Measurements from ENCODE around the gene GAK. TPM values are rescaled to one million over a fixed set of nuclear protein-coding genes. Genes with fewer than 3 reads are reported as not detected.

Gene GAK
- total and polyA plus RNA-seq, 2 of the 4 experiments (the other 2 are of a cell fraction) = 45.1 to 133 TPM

- ChIA-PET POLR2A (ENCODE audit: unreplicated experiment) (no interaction called here), CTCF (no interaction called here)
- Histone ChIP-seq H3K27ac (ENCODE audit: insufficient read depth, low read length) (no peak overlapping the region), H2AK5ac (ENCODE audit: low read depth, low read length) (no peak overlapping the region), H2AFZ (replicated peaks; ENCODE audit: low read length, poor library complexity) (no peak overlapping the region), H3K9me1 (ENCODE audit: insufficient read depth, low read length) (no peaks in the 10 kb centered on the region; the same call in 1 of the 2 replicates), H3K4me3 (ENCODE audit: insufficient read depth, low read depth, low read length) (no peak overlapping the region), H3K9me3 (ENCODE audit: control insufficient read depth, insufficient read depth, low read length) (no peaks in the 10 kb centered on the region), H3K4me2 (ENCODE audit: low read depth, low read length) (no peak overlapping the region), H3K36me3 (ENCODE audit: control insufficient read depth, insufficient read depth, low read length) (peaks cover 29% of the 10 kb centered on the region; the same call in 1 of the 2 replicates), H3K4ac (ENCODE audit: low read depth, low read length) (no peak overlapping the region), H2BK20ac (ENCODE audit: low read depth, low read length) (no peak overlapping the region), H4K8ac (ENCODE audit: low read depth in 2 of 2, low read length in 2 of 2) (no peak overlapping the region), H3K27me3 (ENCODE audit: control insufficient read depth, insufficient read depth, low read length) (no peaks in the 10 kb centered on the region), H3K14ac (replicated peaks; ENCODE audit: low read depth, low read length) (no peak overlapping the region), H3K56ac (ENCODE audit: extremely low read depth, insufficient read depth, low read length) (no peak overlapping the region; the same call in 1 of the 2 replicates), H4K5ac (ENCODE audit: low read depth, low read length) (no peak overlapping the region), H2BK5ac (ENCODE audit: low read depth, low read length, poor library complexity, severe bottlenecking) (no peak overlapping the region), H3K9ac (ENCODE audit: low read depth, low read length) (no peak overlapping the region), H3K4me1 (ENCODE audit: control insufficient read depth, insufficient read depth, low read length) (peaks cover 4% of the 10 kb centered on the region; the same call in 1 of the 2 replicates), H2BK120ac (ENCODE audit: low read depth, low read length) (no peak overlapping the region), H3K18ac (ENCODE audit: low read depth, low read length) (no peak overlapping the region), H4K91ac (ENCODE audit: insufficient read depth, low read depth, low read length) (no peak overlapping the region), H3K79me1 (ENCODE audit: low read depth in 1 of 2, low read length in 2 of 2) (peaks cover 13 to 24% of the 10 kb centered on the region in 2 experiments; a peak in 3 of 4 replicates), H4K20me1 (ENCODE audit: insufficient read depth, low read length) (peaks cover 32% of the 10 kb centered on the region), H2BK15ac (ENCODE audit: low read depth, low read length) (no peak overlapping the region), H3K23ac (ENCODE audit: low read depth, low read length) (no peak overlapping the region), H2AK9ac (replicated peaks; ENCODE audit: low read depth, low read length, poor library complexity) (no peak overlapping the region)
- intact Hi-C loops (cut with micrococcal nuclease) = no loop called here
- in situ Hi-C loops (cut with MboI; ENCODE audit: low sequenced_read_pairs) = no loop called here
- TF ChIP-seq FOS (IDR thresholded peaks at IDR 0.05; ENCODE audit: low read depth, low read length) (no peak), NFE2L2 (IDR thresholded peaks at IDR 0.05; ENCODE audit: low read depth, low read length) (no peak), USF2 (IDR thresholded peaks at IDR 0.05; ENCODE audit: low read depth, low read length) (no peak), MXI1 (IDR thresholded peaks at IDR 0.05; ENCODE audit: borderline replicate concordance, low read depth, low read length) (no peak), RCOR1 (IDR thresholded peaks at IDR 0.05; ENCODE audit: insufficient replicate concordance, low read length) (no peak), RFX5 (IDR thresholded peaks at IDR 0.05; ENCODE audit: low read depth, low read length) (no peak), SMC3 (IDR thresholded peaks at IDR 0.05; ENCODE audit: low read depth, low read length) (no peak), RAD21 (IDR thresholded peaks at IDR 0.05; ENCODE audit: low read length) (no peak), ELK1 (IDR thresholded peaks at IDR 0.05; ENCODE audit: borderline replicate concordance, low read depth, low read length) (no peak), POLR2A (IDR thresholded peaks at IDR 0.05; ENCODE audit: low read depth, low read length) (no peak), MAZ (IDR thresholded peaks at IDR 0.05; ENCODE audit: borderline replicate concordance, low read depth, low read length) (no peak)
- dilution Hi-C loops (cut with HindIII; ENCODE audit: low sequenced_read_pairs, unreplicated experiment) = no loop called here
- DNase-seq (no peak), ATAC-seq (ENCODE audit: low read depth) (no peak)
- 93% methylated on average over 15 of the region's 23 CpGs; no CpG with 5 or more reads in 1 of the 2 experiments for WGBS, 2 experiments (ENCODE audit: extremely low coverage in 2 of 2, insufficient read length in 1 of 2)
- BruUV-seq (replicated peaks) = no TSS peak
These were observed 36.7 kb upstream of the GAK start for GRCh38 chr4:968621-969394.

Measured in IMR-90 (cell line).